Brain pericyte (primary cell): ENCODE results near the gene CYP1B1.
"Not testable (repeated sequence)": the region's sequence is repeated elsewhere in the genome, so short reads cannot be mapped to it uniquely, and the experiment has no call there.

ENCODE experiments used
- DNase-seq: peaks from one replicate; pipeline ENCODE4 v3.0.0-alpha.2; 2012; ENCODE audit warnings: low read depth, low spot score

The CYP1B1 gene

DNA sequence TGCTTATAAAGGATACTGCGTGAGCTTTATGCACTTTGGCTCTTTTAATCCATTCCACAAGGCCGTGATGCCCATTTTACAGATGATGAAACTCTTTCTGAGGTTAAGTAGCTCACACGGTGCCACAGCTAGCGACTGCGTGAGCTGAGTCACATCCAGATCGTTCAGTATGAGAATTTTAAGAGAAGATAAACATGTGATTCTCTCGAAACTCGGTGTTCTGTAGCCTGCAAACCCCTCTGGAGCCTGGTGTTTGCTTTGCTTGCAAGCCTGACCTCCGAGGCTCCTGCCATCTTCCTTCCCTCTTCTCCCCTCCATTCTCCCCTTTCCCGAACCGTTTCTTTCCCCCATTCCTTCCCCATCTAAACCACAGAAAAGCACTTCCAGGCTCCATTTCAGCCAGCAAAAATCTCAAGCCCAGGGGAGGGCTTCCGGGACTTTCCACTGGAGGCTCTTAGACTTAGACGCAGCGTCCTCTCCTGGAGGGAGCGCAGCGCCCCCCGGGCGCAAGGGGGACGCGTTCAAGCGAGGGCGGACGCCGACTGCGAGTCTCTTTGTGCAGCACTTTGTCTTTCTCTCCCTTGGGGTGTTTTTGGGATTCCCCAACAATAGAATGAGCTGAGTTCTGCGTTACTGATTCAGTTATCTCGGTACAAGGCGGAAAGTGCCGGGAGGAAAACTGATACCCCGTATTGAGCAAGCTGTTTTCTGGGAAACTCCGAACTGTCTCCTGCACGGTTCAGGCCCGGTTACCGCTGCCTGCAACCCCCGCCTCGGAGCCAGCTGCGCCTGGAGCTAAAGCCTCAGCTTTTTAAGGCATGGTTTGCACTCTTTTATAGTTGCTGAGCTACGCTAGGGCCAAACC lies 38.0 kb downstream of the CYP1B1 start:
- DNase-seq, result peak; percentile 45

DNA sequence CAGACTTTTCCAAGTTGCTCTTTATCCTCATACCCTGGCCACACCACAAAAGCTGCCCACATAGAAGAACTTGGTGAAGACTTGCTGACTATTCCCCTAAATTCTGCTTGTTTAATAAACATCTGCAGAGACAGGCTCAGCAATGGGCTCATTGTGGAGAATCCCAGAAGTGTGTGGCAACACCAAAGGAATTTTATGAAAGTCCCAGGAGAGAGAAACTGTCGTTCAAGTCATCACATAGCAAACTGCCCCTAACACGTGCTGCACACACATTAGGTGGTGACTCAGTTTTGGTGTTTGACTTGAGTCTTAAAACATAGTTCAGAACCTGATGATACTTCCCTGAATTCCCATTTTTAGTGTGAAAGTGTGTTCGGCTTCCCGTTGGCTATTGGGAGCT lies 38.6 kb downstream of the CYP1B1 start:
- no peak for DNase-seq

- no peak for DNase-seq
Measured at GRCh38 chr2:38035968-38036367, 40.0 kb downstream of the CYP1B1 start.

GRCh38 chr2:38033646-38034045 lies 42.3 kb downstream of the CYP1B1 start:
- DNase-seq, result no peak

- no peak for DNase-seq
Measured at GRCh38 chr2:38032946-38033345, 43.0 kb downstream of the CYP1B1 start.

DNA sequence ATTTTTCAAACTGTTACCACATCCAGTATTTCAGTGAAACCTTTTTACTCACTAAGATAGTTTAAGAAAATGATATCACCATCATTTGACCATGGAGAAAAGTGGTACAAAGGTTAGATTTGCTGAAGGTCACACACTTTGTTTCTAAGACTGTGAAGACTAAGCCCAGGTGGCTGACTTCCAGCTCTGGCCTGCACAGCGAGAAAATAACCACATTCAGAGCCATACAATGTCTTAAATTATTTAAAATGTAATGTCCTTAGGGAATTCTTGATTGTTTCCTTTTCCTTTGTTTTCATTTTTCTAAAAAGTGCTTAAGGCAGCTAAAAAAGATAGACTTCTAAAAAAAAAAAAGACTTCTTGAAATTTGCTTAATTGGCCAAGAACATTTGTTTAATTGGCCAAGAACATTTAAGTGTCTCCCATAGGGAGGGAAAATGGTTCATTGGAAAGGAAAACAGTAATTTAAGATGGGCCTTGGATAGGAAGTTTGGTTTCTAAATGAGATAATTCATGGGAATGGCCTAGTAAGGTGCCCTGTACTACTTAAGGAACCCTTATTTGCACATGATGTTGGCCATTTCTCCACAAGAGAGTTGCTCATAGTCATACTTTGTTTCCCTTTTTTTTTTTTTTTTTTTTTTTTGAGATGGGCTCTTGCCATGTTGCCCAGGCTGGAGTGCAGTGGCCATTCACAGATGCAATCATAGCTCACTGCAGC lies 45.2 kb downstream of the CYP1B1 start:
- DNase-seq, result peak; percentile 37

GRCh38 chr2:38029512-38029911 lies 46.4 kb downstream of the CYP1B1 start:
- DNase-seq, result no peak

GRCh38 chr2:38028829-38029228 lies 47.1 kb downstream of the CYP1B1 start:
- DNase-seq, result no peak

DNA sequence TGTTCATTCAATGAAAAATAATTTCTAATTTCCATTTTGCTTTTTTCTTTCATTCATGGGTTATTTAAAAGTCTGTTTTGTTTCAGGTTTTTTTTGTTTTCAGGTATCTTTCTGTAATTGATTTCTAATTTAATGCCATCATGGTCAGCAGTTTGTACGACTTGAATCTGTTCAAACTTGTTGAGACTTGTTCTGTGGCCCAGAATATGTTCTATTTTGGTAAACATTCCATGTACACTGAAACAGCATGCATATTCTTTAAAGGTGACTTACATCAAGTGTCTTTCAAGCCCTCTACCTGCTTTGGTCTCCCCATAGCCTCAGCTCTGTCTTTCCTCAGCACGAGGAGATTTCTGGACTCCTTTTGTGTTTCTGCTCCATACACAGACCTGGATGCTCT lies 49.1 kb downstream of the CYP1B1 start:
- DNase-seq, result no peak

DNA sequence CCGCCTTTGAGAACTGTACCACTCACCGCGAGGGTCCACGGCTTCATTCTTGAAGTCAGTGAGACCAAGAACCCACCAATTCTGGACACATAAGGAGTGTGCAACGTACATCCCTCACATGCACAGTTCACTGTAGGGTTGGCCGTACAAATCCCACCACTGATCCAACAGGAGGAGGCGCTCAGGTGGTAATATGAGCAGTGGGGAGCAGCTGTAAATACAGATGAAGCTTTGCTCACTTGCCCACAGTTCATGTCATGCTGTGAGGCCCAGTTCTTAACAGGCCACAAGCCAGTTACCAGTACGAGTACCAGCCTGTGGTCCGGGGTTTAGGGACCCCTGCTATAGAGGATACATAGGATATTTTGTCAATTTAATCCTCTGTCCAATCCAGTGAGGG lies 54.4 kb downstream of the CYP1B1 start:
- DNase-seq, result no peak

GRCh38 chr2:38020359-38021069 lies 55.4 kb downstream of the CYP1B1 start:
- DNase-seq, result not testable (repeated sequence)

DNA sequence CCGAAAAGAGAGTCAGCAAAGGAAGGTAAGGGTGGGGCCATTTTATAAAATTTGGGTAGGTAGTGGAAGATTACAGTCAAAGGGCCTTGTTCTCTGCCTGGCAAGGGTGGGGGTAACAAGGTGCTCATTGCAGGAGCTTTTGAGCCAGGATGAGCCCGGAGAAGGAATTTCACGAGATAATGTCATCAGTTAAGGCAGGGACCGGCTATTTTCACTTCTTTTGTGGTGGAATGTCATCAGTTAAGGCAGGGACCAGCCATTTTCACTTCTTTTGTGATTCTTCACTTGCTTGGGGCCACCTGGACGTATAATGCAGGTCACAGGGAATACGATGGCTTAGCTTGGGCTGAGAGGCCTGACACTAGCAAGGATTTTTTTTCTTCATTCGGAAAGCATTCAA lies 58.1 kb downstream of the CYP1B1 start:
- DNase-seq, result no peak
